Esophagus squamous epithelium (tissue), 4 donors: ENCODE data around the gene MAP2K6.

Experiments used
- POLR2A ChIP-seq, 4 donors: fragments of 450-650 bp; IDR thresholded peaks; one replicate each; pipeline ENCODE4 v1.6.1; 2017; ENCODE audit warnings: antibody characterized with exemption in 4 of 4, mild to moderate bottlenecking in 4 of 4, moderate library complexity in 3 of 4
- TF ChIP-seq, protein P1 (sequence below), 6 experiments: fragments of 450-650 bp in 4 of 6; fragments of 200-600 bp in 2 of 6; sonication (generic) in 2 of 6; IDR thresholded peaks; one replicate each; pipeline ENCODE4 v1.5.1; 2016 to 2019; ENCODE audit warnings: antibody characterized with exemption in 6 of 6, mild to moderate bottlenecking in 4 of 6, moderate library complexity in 4 of 6

DNA sequence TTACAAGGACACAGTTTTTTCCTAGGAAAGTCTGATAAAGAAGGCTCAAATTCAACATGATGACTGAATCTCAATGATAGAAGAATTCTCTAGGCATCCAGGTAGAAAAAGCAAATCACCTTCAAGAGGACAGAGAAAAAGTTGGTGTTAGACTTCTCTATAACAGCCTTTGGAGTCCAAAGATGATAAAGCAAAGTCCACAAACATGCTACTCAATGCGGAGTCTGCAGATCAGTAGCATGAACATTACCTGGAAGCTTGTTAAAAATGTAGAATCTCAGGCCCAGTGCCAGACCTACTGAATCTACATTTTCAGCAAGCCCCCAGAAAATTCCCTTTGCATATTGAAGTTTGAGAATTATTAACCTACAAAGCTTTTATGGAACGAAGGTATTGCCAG lies 41.4 kb upstream of the MAP2K6 start:
- TF ChIP-seq, protein P1, sequence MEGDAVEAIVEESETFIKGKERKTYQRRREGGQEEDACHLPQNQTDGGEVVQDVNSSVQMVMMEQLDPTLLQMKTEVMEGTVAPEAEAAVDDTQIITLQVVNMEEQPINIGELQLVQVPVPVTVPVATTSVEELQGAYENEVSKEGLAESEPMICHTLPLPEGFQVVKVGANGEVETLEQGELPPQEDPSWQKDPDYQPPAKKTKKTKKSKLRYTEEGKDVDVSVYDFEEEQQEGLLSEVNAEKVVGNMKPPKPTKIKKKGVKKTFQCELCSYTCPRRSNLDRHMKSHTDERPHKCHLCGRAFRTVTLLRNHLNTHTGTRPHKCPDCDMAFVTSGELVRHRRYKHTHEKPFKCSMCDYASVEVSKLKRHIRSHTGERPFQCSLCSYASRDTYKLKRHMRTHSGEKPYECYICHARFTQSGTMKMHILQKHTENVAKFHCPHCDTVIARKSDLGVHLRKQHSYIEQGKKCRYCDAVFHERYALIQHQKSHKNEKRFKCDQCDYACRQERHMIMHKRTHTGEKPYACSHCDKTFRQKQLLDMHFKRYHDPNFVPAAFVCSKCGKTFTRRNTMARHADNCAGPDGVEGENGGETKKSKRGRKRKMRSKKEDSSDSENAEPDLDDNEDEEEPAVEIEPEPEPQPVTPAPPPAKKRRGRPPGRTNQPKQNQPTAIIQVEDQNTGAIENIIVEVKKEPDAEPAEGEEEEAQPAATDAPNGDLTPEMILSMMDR (IDR thresholded peaks at IDR 0.05) = no peak
- TF ChIP-seq POLR2A (IDR thresholded peaks at IDR 0.05) = no peak
